Liver (tissue), 3 donors: ENCODE results near the gene VTN.

Experiments
- CTCF ChIP-seq: fragments of 150-350 bp; IDR thresholded peaks from 2 replicates; pipeline ENCODE4 v1.5.1; 2017; ENCODE audit warnings: improper control_type of control experiment, low read depth, low read length; ENCODE audit not compliant: missing input control
- FOXA2 ChIP-seq: IDR thresholded peaks from 2 replicates; pipeline ENCODE4 v1.6.1; 2016; ENCODE audit warnings: antibody characterized with exemption
- GABPA ChIP-seq, 2 donors: IDR thresholded peaks in 1 of 2; conservative IDR thresholded peaks in 1 of 2; 2 replicates each; pipeline ENCODE4 v1.6.1; 2016; ENCODE audit warnings: antibody characterized with exemption in 2 of 2, mild to moderate bottlenecking in 1 of 2, moderate library complexity in 1 of 2
- HNF4G ChIP-seq: IDR thresholded peaks from 2 replicates; pipeline ENCODE4 v1.6.1; 2016; ENCODE audit warnings: antibody characterized with exemption
- JUND ChIP-seq, 2 donors: IDR thresholded peaks; 2 replicates each; pipeline ENCODE4 v1.6.1; 2016; ENCODE audit warnings: antibody characterized with exemption in 2 of 2
- NR2F2 ChIP-seq: IDR thresholded peaks from 2 replicates; pipeline ENCODE4 v1.6.1; 2016; ENCODE audit warnings: antibody characterized with exemption
- RAD21 ChIP-seq, 2 donors: IDR thresholded peaks; 2 replicates each; pipeline ENCODE4 v1.6.1; 2016; ENCODE audit warnings: antibody characterized with exemption in 2 of 2, mild to moderate bottlenecking in 2 of 2
- REST ChIP-seq: IDR thresholded peaks from 2 replicates; pipeline ENCODE4 v1.6.1; 2016; ENCODE audit warnings: antibody characterized with exemption, mild to moderate bottlenecking
- TAF1 ChIP-seq: conservative IDR thresholded peaks from 2 replicates; pipeline ENCODE4 v1.6.1; 2016; ENCODE audit warnings: antibody characterized with exemption, mild to moderate bottlenecking
- YY1 ChIP-seq: IDR thresholded peaks from 2 replicates; pipeline ENCODE4 v1.6.1; 2016; ENCODE audit warnings: antibody characterized with exemption, mild to moderate bottlenecking
- ZBTB33 ChIP-seq: IDR thresholded peaks from 2 replicates; pipeline ENCODE4 v1.6.1; 2016; ENCODE audit warnings: antibody characterized with exemption
- TF ChIP-seq, protein P1 (sequence below): IDR thresholded peaks from 2 replicates; pipeline ENCODE4 v1.6.1; 2016; ENCODE audit warnings: antibody characterized with exemption
- donor health status: healthy.
- donor health status: healthy.

DNA sequence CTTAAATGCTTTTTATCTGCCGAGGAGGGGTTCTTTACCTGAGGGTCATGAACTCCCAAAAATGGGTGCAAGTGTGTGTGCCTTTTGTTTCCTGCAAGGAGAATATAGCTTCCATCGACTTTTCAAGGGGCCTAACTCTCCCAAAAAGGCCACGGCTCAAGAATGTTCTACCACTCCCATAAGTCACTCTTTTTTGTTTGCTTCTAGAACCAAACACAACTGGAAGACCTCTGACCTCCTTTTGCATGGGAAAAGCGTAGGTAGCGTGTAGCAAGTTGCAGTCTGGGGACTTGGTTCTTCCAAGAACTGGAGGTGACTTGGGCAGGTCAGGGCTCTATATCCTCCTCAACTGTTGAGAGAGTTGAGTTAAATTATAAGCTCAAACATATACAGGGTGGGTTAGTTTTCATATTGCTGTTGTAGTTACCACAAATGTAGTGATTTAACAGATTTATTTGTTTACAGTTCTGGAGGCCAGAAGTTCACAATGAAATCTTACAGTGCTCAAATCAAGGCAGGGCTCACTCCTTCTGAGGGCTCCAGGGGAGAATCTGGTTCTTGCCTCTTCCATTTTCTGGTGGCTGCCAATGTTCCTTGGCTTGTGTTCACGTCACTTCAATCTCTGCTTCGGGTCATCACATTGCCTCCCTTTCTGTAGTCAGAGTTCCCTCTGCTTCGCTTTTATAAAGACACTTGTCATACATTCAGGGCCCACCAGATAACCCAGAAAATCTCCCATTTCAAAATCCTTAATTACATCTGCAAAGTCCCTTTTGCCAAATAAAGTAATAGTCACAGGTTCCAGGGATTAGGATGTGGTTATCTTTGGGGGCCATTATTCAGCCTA is 49.7 kb downstream of the VTN start:
- TF ChIP-seq CTCF (no peak), REST (no peak), TAF1 (no peak), GABPA (IDR thresholded peaks at IDR 0.05 in 1 of 2, conservative IDR thresholded peaks at IDR 0.05 in 1 of 2) (no peak), RAD21 (IDR thresholded peaks at IDR 0.05) (no peak), JUND (IDR thresholded peaks at IDR 0.05) (no peak), YY1 (no peak), NR2F2 (no peak), HNF4G (no peak), ZBTB33 (no peak), FOXA2 (no peak)
- TF ChIP-seq, protein P1, sequence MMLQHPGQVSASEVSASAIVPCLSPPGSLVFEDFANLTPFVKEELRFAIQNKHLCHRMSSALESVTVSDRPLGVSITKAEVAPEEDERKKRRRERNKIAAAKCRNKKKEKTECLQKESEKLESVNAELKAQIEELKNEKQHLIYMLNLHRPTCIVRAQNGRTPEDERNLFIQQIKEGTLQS, result no peak
